Sigmoid colon (tissue), 7 donors: ENCODE results near the gene NME4. TPM values are rescaled to one million over a fixed set of nuclear protein-coding genes. Genes with fewer than 3 reads are reported as not detected.

Source experiments
- DNase-seq: peaks from one replicate; pipeline ENCODE4 v3.0.0-alpha.2; 2019
- H3K27ac ChIP-seq, 4 donors: fragments of 200-600 bp; sonication (generic); one replicate each; pipeline ENCODE4 v1.5.1; 2016 to 2019; ENCODE audit warnings: mild to moderate bottlenecking in 1 of 4
- H3K27me3 ChIP-seq, 3 donors: fragments of 200-600 bp; sonication (generic); one replicate each; pipeline ENCODE4 v1.5.1; 2019; ENCODE audit warnings: mild to moderate bottlenecking in 1 of 3
- H3K36me3 ChIP-seq, 4 donors: fragments of 200-600 bp; sonication (generic); one replicate each; pipeline ENCODE4 v1.5.1; 2016 to 2019
- H3K4me1 ChIP-seq, 4 donors: fragments of 200-600 bp; sonication (generic); one replicate each; pipeline ENCODE4 v1.5.1; 2017 to 2019
- H3K4me3 ChIP-seq, 4 donors: fragments of 200-600 bp; sonication (generic); one replicate each; pipeline ENCODE4 v1.5.1; 2017 to 2019; ENCODE audit warnings: mild to moderate bottlenecking in 2 of 4, moderate library complexity in 1 of 4
- H3K9me3 ChIP-seq, 4 donors: fragments of 200-600 bp in 3 of 4; sonication (generic) in 3 of 4; one replicate each; pipeline versions ENCODE4 v1.5.1 to v1.6.1; 2013 to 2019
- CTCF ChIP-seq, 4 experiments: fragments of 450-650 bp in 3 of 4; fragments of 200-600 bp in 1 of 4; IDR thresholded peaks; one replicate each; pipeline ENCODE4 v1.5.1; 2016 to 2019; ENCODE audit warnings: antibody characterized with exemption in 4 of 4, mild to moderate bottlenecking in 3 of 4, moderate library complexity in 2 of 4
- EP300 ChIP-seq, 4 donors: sonication (generic); formaldehyde crosslinking; IDR thresholded peaks; one replicate each; pipeline ENCODE4 v1.6.1; 2017; ENCODE audit warnings: antibody characterized with exemption in 4 of 4
- POLR2A ChIP-seq, 2 donors: fragments of 450-650 bp; IDR thresholded peaks; one replicate each; pipeline ENCODE4 v1.6.1; 2016; ENCODE audit warnings: antibody characterized with exemption in 2 of 2, mild to moderate bottlenecking in 2 of 2, moderate library complexity in 2 of 2
- POLR2AphosphoS5 ChIP-seq, 4 donors: sonication (generic); formaldehyde crosslinking; IDR thresholded peaks; one replicate each; pipeline ENCODE4 v1.6.1; 2017; ENCODE audit warnings: antibody characterized with exemption in 4 of 4
- WGBS, 2 donors: extraction: QIAGEN DNeasy Blood & Tissue Kit; methylation state at CpG; one replicate each; pipeline ENCODE4 v1.1.7; 2013; 5-methylcytosine and 5-hydroxymethylcytosine counted together
- intact Hi-C: fragments of 100-400 bp; cut with DNase I; formaldehyde crosslinking; loops from one replicate; pipeline ENCODE4 v1.15.1; 2023
- polyA plus RNA-seq, 3 donors: library from polyadenylated mRNA; stranded (reverse); fragments of 200-250 nt; gene quantifications; one replicate each; pipeline ENCODE4 v1.2.3, GENCODE V29; 2013
- small RNA-seq, 3 donors: library from RNA; depleted of rRNA; stranded (forward); fragments of <200 nt; gene quantifications; one replicate each; pipeline ENCODE3, GENCODE V24; 2016
- total RNA-seq, 4 donors: library from RNA; depleted of rRNA; stranded (reverse); fragments of >200 nt; gene quantifications; one replicate each; pipeline ENCODE4 v1.1.0, GENCODE V29; 2016
- donor health status: healthy with polysubstance abuse.
- donor health status: Bipolar disorder and iron deficiency.
- donor health status: healthy.

NME4 gene
- total and polyA plus RNA-seq, 7 donors, result 39.6 to 281 (median 138) TPM

- DNase-seq, result no peak
- Histone ChIP-seq H3K4me3 (no peak overlapping the region), H3K9me3 (no peaks in the 10 kb centered on the region), H3K36me3 (peaks cover 0 to 4% (median 0%) of the 10 kb centered on the region in 4 donors), H3K4me1 (no peaks in the 10 kb centered on the region), H3K27ac (no peak overlapping the region), H3K27me3 (no peaks in the 10 kb centered on the region)
- WGBS, 2 donors, result 93 to 94% methylated on average over 10 of the region's 10 CpGs
- intact Hi-C loops, result no loop called here
- TF ChIP-seq POLR2AphosphoS5 (IDR thresholded peaks at IDR 0.05) (no peak), EP300 (IDR thresholded peaks at IDR 0.05) (no peak), CTCF (IDR thresholded peaks at IDR 0.05) (no peak), POLR2A (IDR thresholded peaks at IDR 0.05) (no peak)
These were observed 47.0 kb downstream of the NME4 start for GRCh38 chr16:444027-444426.

GRCh38 chr16:445566-445965 is 48.6 kb downstream of the NME4 start:
- H3K4me3 ChIP-seq, result no peak overlapping the region
- H3K4me1 ChIP-seq, result no peaks in the 10 kb centered on the region
- no peaks in the 10 kb centered on the region for H3K27me3 ChIP-seq
- H3K27ac ChIP-seq, result no peak overlapping the region
- no peak for DNase-seq
- no peaks in the 10 kb centered on the region for H3K9me3 ChIP-seq
- 93 to 94% methylated on average over 4 of the region's 4 CpGs for WGBS, 2 donors
- intact Hi-C loops, result no loop called here
- no peak for TF ChIP-seq POLR2A (IDR thresholded peaks at IDR 0.05)
- no peak for TF ChIP-seq EP300 (IDR thresholded peaks at IDR 0.05)
- TF ChIP-seq POLR2AphosphoS5 (IDR thresholded peaks at IDR 0.05), result no peak
- TF ChIP-seq CTCF (IDR thresholded peaks at IDR 0.05), result no peak
- H3K36me3 ChIP-seq, result peaks cover 0 to 4% (median 0%) of the 10 kb centered on the region in 4 donors

Small RNAs within 50 kb of the gene (small RNA-seq; reads per million reads assigned to genes)
- gene RF00019, result 0 reads per million in 3 donors

Other genes starting within 250 kb of the NME4 start
- gene HBZ, start 244.6 kb upstream of the NME4 start, total RNA-seq, result not detected
- under 1 TPM in 1 of 3 donors, not detected in 2; 0.10 TPM for gene HBZ, start 244.6 kb upstream of the NME4 start, polyA plus RNA-seq
- not detected for gene HBM, start 231.2 kb upstream of the NME4 start, total RNA-seq
- not detected for gene HBM, start 231.2 kb upstream of the NME4 start, polyA plus RNA-seq
- 100 to 1,000 TPM in 1 of 4 donors, 1 to 10 TPM in 2, not detected in 1; 3.7 to 109 (median 8.2) TPM for gene HBA2, start 224.3 kb upstream of the NME4 start, total RNA-seq
- 1 to 10 TPM; 4.2 to 7.1 (median 5.3) TPM for gene HBA2, start 224.3 kb upstream of the NME4 start, polyA plus RNA-seq
- gene HBA1, start 220.5 kb upstream of the NME4 start, total RNA-seq, result 1 to 10 TPM in 1 of 4 donors, not detected in 3; 4.1 TPM
- 1 to 10 TPM in 1 of 3 donors, not detected in 2; 1.7 TPM for gene HBA1, start 220.5 kb upstream of the NME4 start, polyA plus RNA-seq
- not detected for gene HBQ1, start 216.7 kb upstream of the NME4 start, total RNA-seq
- under 1 TPM in 1 of 3 donors, not detected in 2; 0.19 TPM for gene HBQ1, start 216.7 kb upstream of the NME4 start, polyA plus RNA-seq
- 100 to 1,000 TPM in 2 of 4 donors, 10 to 100 TPM in 2; 48.9 to 138 (median 88.4) TPM for gene LUC7L, start 167.8 kb upstream of the NME4 start, total RNA-seq
- 10 to 100 TPM; 21.0 to 58.7 (median 28.2) TPM for gene LUC7L, start 167.8 kb upstream of the NME4 start, polyA plus RNA-seq
- 10 to 100 TPM; 38.3 to 82.5 (median 62.1) TPM for gene FAM234A, start 162.4 kb upstream of the NME4 start, total RNA-seq
- 10 to 100 TPM; 12.6 to 74.0 (median 25.7) TPM for gene FAM234A, start 162.4 kb upstream of the NME4 start, polyA plus RNA-seq
- gene RGS11, start 121.3 kb upstream of the NME4 start, total RNA-seq, result 10 to 100 TPM in 2 of 4 donors, 1 to 10 TPM in 2; 6.4 to 24.9 (median 9.5) TPM
- 1 to 10 TPM in 2 of 3 donors, under 1 TPM in 1; 0.23 to 4.0 (median 1.8) TPM for gene RGS11, start 121.3 kb upstream of the NME4 start, polyA plus RNA-seq
- 1 to 10 TPM; 3.5 to 5.7 (median 5.0) TPM for gene ARHGDIG, start 116.6 kb upstream of the NME4 start, total RNA-seq
- 1 to 10 TPM in 2 of 3 donors, not detected in 1; 1.6 to 5.2 TPM for gene ARHGDIG, start 116.6 kb upstream of the NME4 start, polyA plus RNA-seq
- 1 to 10 TPM in 1 of 4 donors, under 1 TPM in 3; 0.71 to 5.5 (median 0.82) TPM for gene PDIA2, start 114.0 kb upstream of the NME4 start, total RNA-seq
- 1 to 10 TPM in 1 of 3 donors, under 1 TPM in 1, not detected in 1; 0.60 to 3.0 TPM for gene PDIA2, start 114.0 kb upstream of the NME4 start, polyA plus RNA-seq
- 10 to 100 TPM; 17.9 to 29.9 (median 20.9) TPM for gene AXIN1, start 44.5 kb upstream of the NME4 start, total RNA-seq
- 10 to 100 TPM; 28.2 to 33.4 (median 30.3) TPM for gene AXIN1, start 44.5 kb upstream of the NME4 start, polyA plus RNA-seq
- 10 to 100 TPM; 49.6 to 77.4 (median 62.0) TPM for gene MRPL28, start 26.7 kb upstream of the NME4 start, total RNA-seq
- gene MRPL28, start 26.7 kb upstream of the NME4 start, polyA plus RNA-seq, result 10 to 100 TPM; 74.5 to 95.9 (median 78.4) TPM
- gene PGAP6, start 15.2 kb upstream of the NME4 start, total RNA-seq, result 10 to 100 TPM; 20.7 to 26.6 (median 22.7) TPM
- 100 to 1,000 TPM in 1 of 3 donors, 10 to 100 TPM in 2; 61.9 to 109 (median 70.3) TPM for gene PGAP6, start 15.2 kb upstream of the NME4 start, polyA plus RNA-seq
- gene DECR2, start 4.7 kb downstream of the NME4 start, total RNA-seq, result 10 to 100 TPM; 15.0 to 21.6 (median 16.4) TPM
- gene DECR2, start 4.7 kb downstream of the NME4 start, polyA plus RNA-seq, result 10 to 100 TPM; 30.6 to 39.1 (median 31.9) TPM
- 10 to 100 TPM; 20.0 to 44.9 (median 28.9) TPM for gene RAB11FIP3, start 28.4 kb downstream of the NME4 start, total RNA-seq
- gene RAB11FIP3, start 28.4 kb downstream of the NME4 start, polyA plus RNA-seq, result 10 to 100 TPM; 10.6 to 24.1 (median 13.2) TPM
- 10 to 100 TPM; 10.3 to 24.4 (median 16.9) TPM for gene CAPN15, start 130.5 kb downstream of the NME4 start, total RNA-seq
- 10 to 100 TPM; 35.4 to 85.8 (median 60.1) TPM for gene CAPN15, start 130.5 kb downstream of the NME4 start, polyA plus RNA-seq
- gene PRR35, start 163.2 kb downstream of the NME4 start, total RNA-seq, result not detected
- not detected for gene PRR35, start 163.2 kb downstream of the NME4 start, polyA plus RNA-seq
- gene NHLRC4, start 169.8 kb downstream of the NME4 start, total RNA-seq, result 1 to 10 TPM; 1.5 to 4.2 (median 1.7) TPM
- 1 to 10 TPM in 1 of 3 donors, under 1 TPM in 2; 0.60 to 1.5 (median 0.69) TPM for gene NHLRC4, start 169.8 kb downstream of the NME4 start, polyA plus RNA-seq
- 10 to 100 TPM; 15.5 to 45.7 (median 22.6) TPM for gene PIGQ, start 172.8 kb downstream of the NME4 start, total RNA-seq
- gene PIGQ, start 172.8 kb downstream of the NME4 start, polyA plus RNA-seq, result 10 to 100 TPM; 11.1 to 47.4 (median 12.0) TPM
- gene RAB40C, start 192.9 kb downstream of the NME4 start, total RNA-seq, result 10 to 100 TPM; 16.8 to 32.7 (median 17.9) TPM
- gene RAB40C, start 192.9 kb downstream of the NME4 start, polyA plus RNA-seq, result 10 to 100 TPM; 28.8 to 41.2 (median 38.3) TPM
- gene WFIKKN1, start 233.8 kb downstream of the NME4 start, total RNA-seq, result 1 to 10 TPM in 1 of 4 donors, under 1 TPM in 3; 0.27 to 1.4 (median 0.43) TPM
- gene WFIKKN1, start 233.8 kb downstream of the NME4 start, polyA plus RNA-seq, result under 1 TPM; 0.46 to 0.80 (median 0.60) TPM
- gene METTL26, start 239.1 kb downstream of the NME4 start, total RNA-seq, result 100 to 1,000 TPM; 101 to 163 (median 157) TPM
- 100 to 1,000 TPM in 1 of 3 donors, 10 to 100 TPM in 2; 79.5 to 132 (median 87.1) TPM for gene METTL26, start 239.1 kb downstream of the NME4 start, polyA plus RNA-seq
- gene MCRIP2, start 244.6 kb downstream of the NME4 start, total RNA-seq, result 10 to 100 TPM; 52.1 to 63.4 (median 55.6) TPM
- gene MCRIP2, start 244.6 kb downstream of the NME4 start, polyA plus RNA-seq, result 100 to 1,000 TPM; 106 to 132 (median 131) TPM